Ovary (tissue), 3 donors: ENCODE results near the gene RASGRP4.

ENCODE experiments used
- POLR2A ChIP-seq: fragments of 450-650 bp; IDR thresholded peaks from one replicate; pipeline ENCODE4 v1.6.1; 2017; ENCODE audit warnings: antibody characterized with exemption, mild to moderate bottlenecking, moderate library complexity
- TF ChIP-seq, protein P1 (sequence below), 3 donors: fragments of 450-650 bp in 2 of 3; fragments of 200-600 bp in 1 of 3; IDR thresholded peaks; one replicate each; pipeline versions ENCODE4 v1.5.1 to v1.8.0; 2016 to 2022; ENCODE audit warnings: antibody characterized with exemption in 3 of 3, mild to moderate bottlenecking in 1 of 3
- donor health status: DM: no; HTN: no; CAD: no.

DNA sequence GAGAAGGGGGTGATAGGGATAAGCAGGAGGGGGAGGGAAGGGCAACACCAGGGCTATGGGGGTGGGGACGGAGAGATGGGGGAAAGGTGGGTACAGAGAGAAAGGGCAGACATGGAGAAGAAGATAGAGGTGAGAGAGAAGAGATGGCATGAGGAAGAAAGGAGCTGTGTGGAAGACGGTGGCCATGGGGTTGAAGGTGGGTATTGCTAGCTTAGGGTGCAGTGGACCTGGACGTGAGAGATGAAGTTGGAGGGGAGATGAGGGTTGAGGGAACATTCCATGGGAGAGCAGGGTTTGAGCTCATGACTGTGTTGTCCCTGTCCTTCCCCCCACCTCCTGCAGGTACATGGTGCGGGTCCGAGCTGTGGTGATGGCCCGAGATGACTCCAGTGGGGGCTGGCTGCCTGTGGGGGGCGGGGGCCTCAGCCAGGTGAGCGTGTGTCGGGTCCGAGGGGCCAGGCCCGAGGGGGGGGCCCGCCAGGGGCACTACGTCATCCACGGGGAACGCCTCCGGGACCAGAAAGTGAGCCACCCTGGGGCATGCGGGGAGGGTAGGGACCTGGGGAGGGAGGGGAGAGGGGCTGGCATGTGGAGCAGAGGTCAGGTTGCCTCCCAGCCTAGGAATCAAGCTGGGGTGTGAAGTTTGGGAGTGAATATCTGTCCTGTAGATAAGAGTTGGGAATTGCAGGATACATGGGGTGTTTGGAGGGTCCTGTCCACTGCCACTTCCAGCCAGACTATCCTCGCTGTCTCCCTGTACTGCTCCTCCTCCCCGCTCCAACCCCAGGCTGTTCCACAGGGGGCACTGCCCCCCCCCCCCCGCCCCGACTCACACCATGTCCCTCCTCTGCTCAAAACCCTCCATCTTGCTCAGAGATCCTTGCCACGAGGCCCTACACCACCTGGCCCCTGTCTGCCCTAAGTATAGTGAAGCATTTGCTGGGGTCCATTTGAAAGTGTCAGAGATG is 35.8 kb downstream of the RASGRP4 start:
- TF ChIP-seq, protein P1, sequence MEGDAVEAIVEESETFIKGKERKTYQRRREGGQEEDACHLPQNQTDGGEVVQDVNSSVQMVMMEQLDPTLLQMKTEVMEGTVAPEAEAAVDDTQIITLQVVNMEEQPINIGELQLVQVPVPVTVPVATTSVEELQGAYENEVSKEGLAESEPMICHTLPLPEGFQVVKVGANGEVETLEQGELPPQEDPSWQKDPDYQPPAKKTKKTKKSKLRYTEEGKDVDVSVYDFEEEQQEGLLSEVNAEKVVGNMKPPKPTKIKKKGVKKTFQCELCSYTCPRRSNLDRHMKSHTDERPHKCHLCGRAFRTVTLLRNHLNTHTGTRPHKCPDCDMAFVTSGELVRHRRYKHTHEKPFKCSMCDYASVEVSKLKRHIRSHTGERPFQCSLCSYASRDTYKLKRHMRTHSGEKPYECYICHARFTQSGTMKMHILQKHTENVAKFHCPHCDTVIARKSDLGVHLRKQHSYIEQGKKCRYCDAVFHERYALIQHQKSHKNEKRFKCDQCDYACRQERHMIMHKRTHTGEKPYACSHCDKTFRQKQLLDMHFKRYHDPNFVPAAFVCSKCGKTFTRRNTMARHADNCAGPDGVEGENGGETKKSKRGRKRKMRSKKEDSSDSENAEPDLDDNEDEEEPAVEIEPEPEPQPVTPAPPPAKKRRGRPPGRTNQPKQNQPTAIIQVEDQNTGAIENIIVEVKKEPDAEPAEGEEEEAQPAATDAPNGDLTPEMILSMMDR (IDR thresholded peaks at IDR 0.05): no peak
- no peak for TF ChIP-seq POLR2A
